K562 (cell line): Measurements from ENCODE around the gene C6orf47. TPM values are rescaled to one million over a fixed set of nuclear protein-coding genes. Genes with fewer than 3 reads are reported as not detected.

Experiments used
- CC2D1A ChIP-seq: fragments of 450-650 bp; IDR thresholded peaks from 2 replicates; pipeline ENCODE4 v1.6.1; 2017; ENCODE audit warnings: mild to moderate bottlenecking
- E2F8 ChIP-seq: fragments of 450-650 bp; IDR thresholded peaks from 2 replicates; pipeline ENCODE4 v1.7.1; 2018; ENCODE audit warnings: mild to moderate bottlenecking, low read depth; ENCODE audit not compliant: partially characterized antibody
- HES1 ChIP-seq: fragments of 450-650 bp; IDR thresholded peaks from 2 replicates; pipeline ENCODE4 v1.6.1; 2016; ENCODE audit warnings: low read depth, mild to moderate bottlenecking, moderate library complexity
- POU5F1 ChIP-seq: fragments of 150-350 bp; IDR thresholded peaks from 2 replicates; pipeline ENCODE4 v1.6.1; 2014; ENCODE audit warnings: borderline replicate concordance, low read length, low read depth, mild to moderate bottlenecking; ENCODE audit not compliant: partially characterized antibody
- SMARCE1 ChIP-seq: fragments of 450-650 bp; IDR thresholded peaks from 2 replicates; pipeline ENCODE4 v1.7.1; 2016; ENCODE audit warnings: mild to moderate bottlenecking
- SPI1 ChIP-seq: IDR thresholded peaks from 2 replicates; pipeline ENCODE4 v1.6.1; 2011; ENCODE audit warnings: low read depth, low read length, control low read depth, borderline replicate concordance
- TCFL5 ChIP-seq: fragments of 250-450 bp; sonication (Bioruptor Pico); conservative IDR thresholded peaks from 2 replicates; pipeline ENCODE4 v1.6.1; 2021; ENCODE audit warnings: mild to moderate bottlenecking, moderate library complexity, matching md5 sums
- TEAD4 ChIP-seq, 2 experiments: sonication (generic) in 1 of 2; formaldehyde crosslinking in 1 of 2; IDR thresholded peaks; 2 replicates each; pipeline versions ENCODE4 v1.6.1 to v1.8.0; 2012 to 2022; ENCODE audit warnings: borderline replicate concordance in 1 of 2, inconsistent platforms in 1 of 2, low read length in 1 of 2, mild to moderate bottlenecking in 1 of 2, missing genetic modification reagents in 1 of 2
- ZNF707 ChIP-seq: fragments of 250-450 bp; sonication (Bioruptor Pico); conservative IDR thresholded peaks from 2 replicates; pipeline ENCODE4 v1.8.0; 2022; ENCODE audit warnings: inconsistent platforms, mild to moderate bottlenecking, moderate library complexity
- polyA plus RNA-seq, 8 experiments: library from polyadenylated mRNA; depleted of rRNA in 4 of 8; stranded (reverse) in 5 of 8; unstranded in 3 of 8; fragments of >200 nt; fragmentation: Nextera tagmentation in 2 of 8; fragmentation: Illumina TruSeq in 1 of 8; extraction: Ambion mirVana in 2 of 8; extraction: Trizol in 1 of 8; gene quantifications; 2 replicates each; pipeline versions ENCODE4 v1.2.1 to v1.2.3, GENCODE V29; 2011 to 2014; ENCODE audit warnings: inconsistent platforms in 1 of 8, missing spikeins in 1 of 8
- total RNA-seq, 7 experiments: library from RNA; depleted of rRNA in 6 of 7; stranded (reverse); fragments of >200 nt in 6 of 7; fragmentation: Illumina TruSeq in 2 of 7; extraction: Trizol in 2 of 7; gene quantifications; 2 replicates each; pipeline versions ENCODE4 v1.2.1 to v1.2.3, GENCODE V29; 2011 to 2021; ENCODE audit warnings: low replicate concordance in 1 of 7
- TF ChIP-seq, protein P1 (sequence below): fragments of 250-450 bp; sonication (Bioruptor Pico); IDR thresholded peaks from 2 replicates; pipeline ENCODE4 v1.4.0; 2020; ENCODE audit warnings: borderline replicate concordance
- TF ChIP-seq, protein P2 (sequence below), 2 experiments: fragments of 450-650 bp; IDR thresholded peaks; 2 replicates each; pipeline ENCODE4 v1.6.1; 2018; ENCODE audit warnings: mild to moderate bottlenecking in 2 of 2, low read depth in 1 of 2; ENCODE audit not compliant: partially characterized antibody in 2 of 2
- TF ChIP-seq, protein P3 (sequence below): fragments of 250-450 bp; sonication (Bioruptor Pico); IDR thresholded peaks from 2 replicates; pipeline ENCODE4 v1.8.0; 2022; ENCODE audit warnings: inconsistent platforms, mild to moderate bottlenecking, moderate library complexity, borderline replicate concordance

The C6orf47 gene
- total and polyA plus RNA-seq, 9 of the 15 experiments (the other 6 are each of a cell fraction or from before 2014, with no cell fraction given): 0.14 to 43.8 (median 27.0) TPM

DNA sequence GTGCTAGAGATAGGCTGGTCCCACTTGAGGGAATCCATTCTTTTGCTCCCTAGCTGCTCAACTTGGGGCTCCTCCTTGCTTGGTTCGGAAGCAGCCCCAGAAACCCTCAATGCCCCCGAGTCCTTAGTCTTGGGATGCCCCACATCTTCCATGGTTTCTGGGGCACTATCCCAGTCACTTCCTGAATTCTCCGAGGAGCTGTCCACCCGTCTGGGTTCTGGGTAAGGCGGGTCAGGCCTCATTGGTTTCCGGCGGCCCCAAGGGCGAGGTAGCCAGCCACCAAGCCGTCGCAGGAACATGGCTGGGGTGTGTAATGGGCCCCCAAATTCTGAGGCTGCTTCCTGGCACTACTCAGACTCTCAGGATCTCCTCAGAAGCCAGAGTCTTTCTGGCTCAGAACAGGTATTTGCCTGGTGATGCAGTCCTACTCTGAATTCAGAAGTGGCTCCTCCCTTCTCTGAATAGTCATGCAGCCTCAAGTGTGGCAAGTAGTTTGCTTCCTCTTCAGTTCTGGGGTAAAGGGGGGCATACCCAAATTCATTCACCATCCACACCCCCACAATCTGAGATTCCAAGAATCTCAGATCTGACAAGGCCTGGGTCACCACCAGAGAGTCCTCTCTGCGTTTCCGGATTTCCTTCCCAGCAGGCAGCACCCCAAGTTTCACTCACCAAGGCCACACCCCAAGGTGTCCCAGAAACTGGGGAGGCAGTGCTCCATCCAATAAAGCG lies 763 bp downstream of the C6orf47 start (continued):
- TF ChIP-seq HES1: 0 out of 2 replicates have a peak, but pooled peaks have one; percentile 31
- 0 out of 2 replicates have a peak, but pooled peaks have one; percentile 3 for TF ChIP-seq TCFL5 (CRISPR knock-in tag)
- peak; percentile 36; the same call in 1 of the 2 replicates for TF ChIP-seq CC2D1A
- TF ChIP-seq, protein P1, sequence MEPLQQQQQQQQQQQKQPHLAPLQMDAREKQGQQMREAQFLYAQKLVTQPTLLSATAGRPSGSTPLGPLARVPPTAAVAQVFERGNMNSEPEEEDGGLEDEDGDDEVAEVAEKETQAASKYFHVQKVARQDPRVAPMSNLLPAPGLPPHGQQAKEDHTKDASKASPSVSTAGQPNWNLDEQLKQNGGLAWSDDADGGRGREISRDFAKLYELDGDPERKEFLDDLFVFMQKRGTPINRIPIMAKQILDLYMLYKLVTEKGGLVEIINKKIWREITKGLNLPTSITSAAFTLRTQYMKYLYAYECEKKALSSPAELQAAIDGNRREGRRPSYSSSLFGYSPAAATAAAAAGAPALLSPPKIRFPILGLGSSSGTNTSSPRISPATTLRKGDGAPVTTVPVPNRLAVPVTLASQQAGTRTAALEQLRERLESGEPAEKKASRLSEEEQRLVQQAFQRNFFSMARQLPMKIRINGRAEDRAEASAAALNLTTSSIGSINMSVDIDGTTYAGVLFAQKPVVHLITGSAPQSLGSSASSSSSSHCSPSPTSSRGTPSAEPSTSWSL (CRISPR knock-in tag): 0 out of 2 replicates have a peak, but pooled peaks have one; percentile 44
- peak; percentile 23; the same call in 1 of the 2 replicates for TF ChIP-seq ZNF707 (CRISPR knock-in tag)
- no peak for TF ChIP-seq POU5F1
- TF ChIP-seq, protein P2, sequence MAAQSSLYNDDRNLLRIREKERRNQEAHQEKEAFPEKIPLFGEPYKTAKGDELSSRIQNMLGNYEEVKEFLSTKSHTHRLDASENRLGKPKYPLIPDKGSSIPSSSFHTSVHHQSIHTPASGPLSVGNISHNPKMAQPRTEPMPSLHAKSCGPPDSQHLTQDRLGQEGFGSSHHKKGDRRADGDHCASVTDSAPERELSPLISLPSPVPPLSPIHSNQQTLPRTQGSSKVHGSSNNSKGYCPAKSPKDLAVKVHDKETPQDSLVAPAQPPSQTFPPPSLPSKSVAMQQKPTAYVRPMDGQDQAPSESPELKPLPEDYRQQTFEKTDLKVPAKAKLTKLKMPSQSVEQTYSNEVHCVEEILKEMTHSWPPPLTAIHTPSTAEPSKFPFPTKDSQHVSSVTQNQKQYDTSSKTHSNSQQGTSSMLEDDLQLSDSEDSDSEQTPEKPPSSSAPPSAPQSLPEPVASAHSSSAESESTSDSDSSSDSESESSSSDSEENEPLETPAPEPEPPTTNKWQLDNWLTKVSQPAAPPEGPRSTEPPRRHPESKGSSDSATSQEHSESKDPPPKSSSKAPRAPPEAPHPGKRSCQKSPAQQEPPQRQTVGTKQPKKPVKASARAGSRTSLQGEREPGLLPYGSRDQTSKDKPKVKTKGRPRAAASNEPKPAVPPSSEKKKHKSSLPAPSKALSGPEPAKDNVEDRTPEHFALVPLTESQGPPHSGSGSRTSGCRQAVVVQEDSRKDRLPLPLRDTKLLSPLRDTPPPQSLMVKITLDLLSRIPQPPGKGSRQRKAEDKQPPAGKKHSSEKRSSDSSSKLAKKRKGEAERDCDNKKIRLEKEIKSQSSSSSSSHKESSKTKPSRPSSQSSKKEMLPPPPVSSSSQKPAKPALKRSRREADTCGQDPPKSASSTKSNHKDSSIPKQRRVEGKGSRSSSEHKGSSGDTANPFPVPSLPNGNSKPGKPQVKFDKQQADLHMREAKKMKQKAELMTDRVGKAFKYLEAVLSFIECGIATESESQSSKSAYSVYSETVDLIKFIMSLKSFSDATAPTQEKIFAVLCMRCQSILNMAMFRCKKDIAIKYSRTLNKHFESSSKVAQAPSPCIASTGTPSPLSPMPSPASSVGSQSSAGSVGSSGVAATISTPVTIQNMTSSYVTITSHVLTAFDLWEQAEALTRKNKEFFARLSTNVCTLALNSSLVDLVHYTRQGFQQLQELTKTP (IDR thresholded peaks at IDR 0.05; ENCODE audit: low read depth in 1 of 2, partially characterized antibody in 2 of 2): peak in 1 of 2 experiments; percentile 89
- peak; percentile 92 for TF ChIP-seq SPI1
- TF ChIP-seq TEAD4 (IDR thresholded peaks at IDR 0.05; ENCODE audit: low read length): no peak; the same call in none of the 2 replicates
- TF ChIP-seq TEAD4 (CRISPR knock-in tag; IDR thresholded peaks at IDR 0.05; ENCODE audit: borderline replicate concordance): 0 out of 2 replicates have a peak, but pooled peaks have one; percentile 12
- TF ChIP-seq E2F8: peak; percentile 31
- peak; percentile 41; the same call in 1 of the 2 replicates for TF ChIP-seq SMARCE1
- TF ChIP-seq, protein P3, sequence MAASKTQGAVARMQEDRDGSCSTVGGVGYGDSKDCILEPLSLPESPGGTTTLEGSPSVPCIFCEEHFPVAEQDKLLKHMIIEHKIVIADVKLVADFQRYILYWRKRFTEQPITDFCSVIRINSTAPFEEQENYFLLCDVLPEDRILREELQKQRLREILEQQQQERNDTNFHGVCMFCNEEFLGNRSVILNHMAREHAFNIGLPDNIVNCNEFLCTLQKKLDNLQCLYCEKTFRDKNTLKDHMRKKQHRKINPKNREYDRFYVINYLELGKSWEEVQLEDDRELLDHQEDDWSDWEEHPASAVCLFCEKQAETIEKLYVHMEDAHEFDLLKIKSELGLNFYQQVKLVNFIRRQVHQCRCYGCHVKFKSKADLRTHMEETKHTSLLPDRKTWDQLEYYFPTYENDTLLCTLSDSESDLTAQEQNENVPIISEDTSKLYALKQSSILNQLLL: 0 out of 2 replicates have a peak, but pooled peaks have one; percentile 18
